ENCODE data around the gene S100A8.

The S100A8 gene

DNA sequence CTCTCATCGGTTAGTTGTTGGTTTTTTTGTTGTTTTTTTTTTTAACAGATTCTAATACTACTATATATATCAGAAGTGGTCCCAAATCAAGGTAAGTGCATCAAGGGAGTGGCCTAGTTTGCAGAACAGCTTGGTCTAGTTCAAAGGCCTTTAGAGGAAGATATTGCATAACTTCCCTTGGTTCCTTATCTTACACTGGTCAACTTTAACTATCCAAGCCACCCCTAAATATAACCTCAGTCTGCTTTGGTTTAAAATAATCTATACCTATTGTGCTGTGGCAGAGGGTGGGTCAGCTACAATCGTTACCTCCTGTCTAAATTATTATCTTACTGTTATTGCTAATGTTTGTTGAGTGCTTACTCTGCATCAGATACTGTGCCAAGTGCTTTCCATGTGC, 22.4 kb downstream of the S100A8 start:
- TF ChIP-seq, protein P1, sequence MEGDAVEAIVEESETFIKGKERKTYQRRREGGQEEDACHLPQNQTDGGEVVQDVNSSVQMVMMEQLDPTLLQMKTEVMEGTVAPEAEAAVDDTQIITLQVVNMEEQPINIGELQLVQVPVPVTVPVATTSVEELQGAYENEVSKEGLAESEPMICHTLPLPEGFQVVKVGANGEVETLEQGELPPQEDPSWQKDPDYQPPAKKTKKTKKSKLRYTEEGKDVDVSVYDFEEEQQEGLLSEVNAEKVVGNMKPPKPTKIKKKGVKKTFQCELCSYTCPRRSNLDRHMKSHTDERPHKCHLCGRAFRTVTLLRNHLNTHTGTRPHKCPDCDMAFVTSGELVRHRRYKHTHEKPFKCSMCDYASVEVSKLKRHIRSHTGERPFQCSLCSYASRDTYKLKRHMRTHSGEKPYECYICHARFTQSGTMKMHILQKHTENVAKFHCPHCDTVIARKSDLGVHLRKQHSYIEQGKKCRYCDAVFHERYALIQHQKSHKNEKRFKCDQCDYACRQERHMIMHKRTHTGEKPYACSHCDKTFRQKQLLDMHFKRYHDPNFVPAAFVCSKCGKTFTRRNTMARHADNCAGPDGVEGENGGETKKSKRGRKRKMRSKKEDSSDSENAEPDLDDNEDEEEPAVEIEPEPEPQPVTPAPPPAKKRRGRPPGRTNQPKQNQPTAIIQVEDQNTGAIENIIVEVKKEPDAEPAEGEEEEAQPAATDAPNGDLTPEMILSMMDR (IDR thresholded peaks at IDR 0.05; ENCODE audit: insufficient read depth, low read depth, low read length, missing control alignments), result no peak
- no peak overlapping the region for H3K4me3 ChIP-seq (ENCODE audit: low read depth, low read length)
- no peak for DNase-seq (ENCODE audit: low read depth)

GRCh38 chr1:153367090-153367489, 23.8 kb downstream of the S100A8 start:
- H3K4me3 ChIP-seq (ENCODE audit: low read depth, low read length), result no peak overlapping the region
- DNase-seq (ENCODE audit: low read depth), result no peak
- TF ChIP-seq, protein P1 (IDR thresholded peaks at IDR 0.05; ENCODE audit: insufficient read depth, low read depth, low read length, missing control alignments), result no peak

GRCh38 chr1:153366261-153366660, 24.6 kb downstream of the S100A8 start:
- TF ChIP-seq, protein P1 (IDR thresholded peaks at IDR 0.05; ENCODE audit: insufficient read depth, low read depth, low read length, missing control alignments), result no peak
- no peak for DNase-seq (ENCODE audit: low read depth)
- no peak overlapping the region for H3K4me3 ChIP-seq (ENCODE audit: low read depth, low read length)

DNA sequence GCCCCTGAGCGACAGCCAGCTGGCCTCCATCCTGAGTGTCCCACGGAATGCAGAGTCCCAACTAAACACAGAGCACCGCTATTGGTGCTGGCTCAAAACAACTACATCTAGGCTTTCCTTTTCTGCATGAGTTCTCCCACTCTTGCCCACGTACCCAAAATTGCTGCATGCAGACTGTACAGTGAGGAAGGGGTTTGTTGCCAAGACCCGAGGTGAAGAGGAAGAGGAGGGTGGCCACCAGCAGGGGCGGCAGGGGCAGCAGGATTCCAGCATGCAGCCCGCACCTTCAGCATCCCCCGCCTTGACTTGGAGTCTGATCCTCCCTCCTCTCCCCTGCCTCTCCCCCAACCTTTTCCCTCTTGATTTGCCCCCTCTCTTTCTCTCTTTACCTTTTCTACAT, 25.2 kb downstream of the S100A8 start:
- TF ChIP-seq, protein P1 (IDR thresholded peaks at IDR 0.05; ENCODE audit: insufficient read depth, low read depth, low read length, missing control alignments), result no peak
- no peak overlapping the region for H3K4me3 ChIP-seq (ENCODE audit: low read depth, low read length)
- no peak for DNase-seq (ENCODE audit: low read depth)

DNA sequence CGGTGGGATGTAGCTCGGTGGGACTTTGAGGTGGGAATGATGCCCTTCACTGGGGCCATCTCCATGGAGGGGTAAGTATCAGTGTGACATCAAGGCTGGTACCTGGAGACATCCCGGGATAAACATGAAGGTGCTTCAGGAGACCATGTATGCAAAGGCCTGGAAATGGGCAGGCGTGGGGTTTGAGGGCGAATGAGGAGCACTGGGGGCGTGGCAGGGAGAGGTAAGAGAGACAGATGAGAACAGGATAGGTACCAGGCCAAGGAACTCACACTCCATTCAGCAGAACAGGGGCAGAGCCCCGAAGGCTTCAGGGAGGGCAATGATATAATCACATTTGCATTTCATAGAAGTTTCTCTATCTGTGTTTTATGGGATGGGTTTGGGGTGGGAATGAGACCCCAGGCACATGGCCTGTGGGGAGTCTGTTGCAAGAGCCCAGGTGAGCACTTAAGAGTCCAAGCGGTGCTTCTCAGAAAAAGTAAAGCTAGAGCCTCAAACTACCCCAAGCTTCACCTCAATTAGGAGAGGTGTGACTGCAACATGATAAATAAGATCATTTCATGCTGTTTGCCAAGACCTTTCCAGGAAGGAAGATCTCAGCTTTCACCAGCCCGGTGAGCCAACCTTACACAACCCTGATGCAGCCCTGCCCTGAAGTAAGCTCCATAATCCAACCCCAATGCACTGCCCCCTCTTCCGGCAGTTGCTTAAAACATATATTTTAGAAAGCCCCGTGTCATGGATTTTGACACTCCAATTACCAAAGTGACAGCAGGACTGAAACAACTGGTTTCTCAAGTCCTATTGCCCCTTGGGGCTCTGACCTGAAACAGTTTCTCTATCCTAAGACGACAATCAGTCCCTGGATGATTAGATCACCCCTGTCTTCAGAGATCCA, 25.9 kb downstream of the S100A8 start:
- TF ChIP-seq, protein P1 (IDR thresholded peaks at IDR 0.05; ENCODE audit: insufficient read depth, low read depth, low read length, missing control alignments), result no peak
- H3K4me3 ChIP-seq (ENCODE audit: low read depth, low read length), result no peak overlapping the region
- no peak for DNase-seq (ENCODE audit: low read depth)

- H3K4me3 ChIP-seq (ENCODE audit: low read depth, low read length), result no peak overlapping the region
- TF ChIP-seq, protein P1 (IDR thresholded peaks at IDR 0.05; ENCODE audit: insufficient read depth, low read depth, low read length, missing control alignments), result no peak
- no peak for DNase-seq (ENCODE audit: low read depth)
These were observed 26.7 kb downstream of the S100A8 start for GRCh38 chr1:153364156-153364555.

Data from GM12865 (cell line).